AG04450 (cell line): ENCODE measurements around the gene REV1. TPM values are rescaled to one million over a fixed set of nuclear protein-coding genes. Genes with fewer than 3 reads are reported as not detected.
"Not testable (repeated sequence)": the region's sequence is repeated elsewhere in the genome, so short reads cannot be mapped to it uniquely, and the experiment has no call there.

Source experiments
- CTCF ChIA-PET: fragments of 300-600, 350-600 bp; formaldehyde crosslinking; extraction: SDS; loops from one replicate; lab custom pipeline; 2022; ENCODE audit warnings: antibody characterized with exemption, inconsistent platforms; lab: Charles Lee
- POLR2A ChIA-PET: fragments of 350-600 bp; formaldehyde crosslinking; extraction: SDS; loops from one replicate; lab custom pipeline; 2021; ENCODE audit warnings: antibody characterized with exemption, inconsistent platforms; lab: Yijun Ruan, JAX
- DNase-seq: peaks from one replicate; pipeline ENCODE4 v3.0.0-alpha.2; 2011; ENCODE audit warnings: low read depth, low spot score
- H3K27ac ChIP-seq: one replicate; pipeline ENCODE4 v1.5.1; 2012; ENCODE audit warnings: low read depth, low read length, control low read depth
- H3K27me3 ChIP-seq: one replicate; pipeline ENCODE4 v1.6.0; 2012; ENCODE audit warnings: low read length; ENCODE audit not compliant: control insufficient read depth, insufficient read depth
- H3K4me3 ChIP-seq: 2 replicates; pipeline ENCODE4 v1.5.1; 2011; ENCODE audit warnings: mild to moderate bottlenecking, low read depth, low read length, control low read depth
- H3K9me3 ChIP-seq: 2 replicates; pipeline ENCODE4 v1.5.1; 2012; ENCODE audit warnings: low read length; ENCODE audit not compliant: control insufficient read depth, insufficient read depth
- polyA plus RNA-seq: library from polyadenylated mRNA; depleted of rRNA; stranded (reverse); fragments of >200 nt; gene quantifications from 2 replicates; pipeline ENCODE4 v1.2.3, GENCODE V29; 2011
- TF ChIP-seq, protein P1 (sequence below): IDR thresholded peaks from 2 replicates; pipeline ENCODE4 v1.5.1; 2011; ENCODE audit warnings: low read depth, low read length, control low read depth, inconsistent platforms

The REV1 gene
- polyA plus RNA-seq, 1 experiment: 26.4 TPM

- POLR2A ChIA-PET: no interaction called here
- TF ChIP-seq, protein P1, sequence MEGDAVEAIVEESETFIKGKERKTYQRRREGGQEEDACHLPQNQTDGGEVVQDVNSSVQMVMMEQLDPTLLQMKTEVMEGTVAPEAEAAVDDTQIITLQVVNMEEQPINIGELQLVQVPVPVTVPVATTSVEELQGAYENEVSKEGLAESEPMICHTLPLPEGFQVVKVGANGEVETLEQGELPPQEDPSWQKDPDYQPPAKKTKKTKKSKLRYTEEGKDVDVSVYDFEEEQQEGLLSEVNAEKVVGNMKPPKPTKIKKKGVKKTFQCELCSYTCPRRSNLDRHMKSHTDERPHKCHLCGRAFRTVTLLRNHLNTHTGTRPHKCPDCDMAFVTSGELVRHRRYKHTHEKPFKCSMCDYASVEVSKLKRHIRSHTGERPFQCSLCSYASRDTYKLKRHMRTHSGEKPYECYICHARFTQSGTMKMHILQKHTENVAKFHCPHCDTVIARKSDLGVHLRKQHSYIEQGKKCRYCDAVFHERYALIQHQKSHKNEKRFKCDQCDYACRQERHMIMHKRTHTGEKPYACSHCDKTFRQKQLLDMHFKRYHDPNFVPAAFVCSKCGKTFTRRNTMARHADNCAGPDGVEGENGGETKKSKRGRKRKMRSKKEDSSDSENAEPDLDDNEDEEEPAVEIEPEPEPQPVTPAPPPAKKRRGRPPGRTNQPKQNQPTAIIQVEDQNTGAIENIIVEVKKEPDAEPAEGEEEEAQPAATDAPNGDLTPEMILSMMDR: no peak
- Histone ChIP-seq H3K27ac (no peak overlapping the region), H3K27me3 (no peaks in the 10 kb centered on the region), H3K9me3 (no peaks in the 10 kb centered on the region), H3K4me3 (no peak overlapping the region)
- CTCF ChIA-PET: interaction anchor here (1.0 kb wide), 1 partner anchor 16 kb away, joined by 4 read pairs; the partner anchor contains the start of gene REV1
- no peak for DNase-seq
These were observed 16.2 kb downstream of the REV1 start for GRCh38 chr2:99473518-99474083.

- POLR2A ChIA-PET: no interaction called here
These were observed 17.2 kb downstream of the REV1 start for GRCh38 chr2:99472600-99472960.

GRCh38 chr2:99471654-99472599, 17.9 kb downstream of the REV1 start:
- POLR2A ChIA-PET: no interaction called here
- CTCF ChIA-PET: interaction anchor here (0.6 kb wide), 2 partner anchors 10 to 16 kb away, joined by 3 read pairs; no protein-coding TSS in a partner anchor
- no peak for DNase-seq
- TF ChIP-seq, protein P1: no peak
- Histone ChIP-seq H3K4me3 (no peak overlapping the region), H3K9me3 (no peaks in the 10 kb centered on the region), H3K27ac (no peak overlapping the region), H3K27me3 (no peaks in the 10 kb centered on the region)

More at GRCh38 chr2:99472600-99472960, 17.2 kb downstream of the REV1 start:
- CTCF ChIA-PET: no interaction called here
- TF ChIP-seq, protein P1: no peak
- Histone ChIP-seq H3K4me3 (no peak overlapping the region), H3K9me3 (no peaks in the 10 kb centered on the region), H3K27ac (no peak overlapping the region), H3K27me3 (no peaks in the 10 kb centered on the region)
- DNase-seq: no peak

DNA sequence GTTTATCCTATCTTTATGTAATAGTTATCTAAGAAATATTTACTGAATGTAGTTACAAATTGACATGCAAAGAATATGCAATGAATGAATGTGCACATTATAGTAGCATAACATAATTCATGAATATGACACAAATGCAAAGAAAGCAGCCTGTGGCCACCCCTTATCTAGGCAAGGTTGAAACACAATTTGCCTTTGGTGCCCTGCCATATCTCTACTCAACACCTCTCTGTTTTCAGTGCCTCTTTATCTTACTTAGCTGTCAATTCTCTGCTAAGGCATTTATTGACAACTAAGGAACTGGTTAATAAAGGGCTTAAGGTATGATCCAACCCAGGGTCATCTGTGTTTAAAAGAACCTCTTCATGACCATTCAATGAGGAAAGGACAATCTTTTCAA, 18.9 kb downstream of the REV1 start:
- no peak for DNase-seq
- no peak overlapping the region for H3K4me3 ChIP-seq
- POLR2A ChIA-PET: no interaction called here
- H3K27me3 ChIP-seq: no peaks in the 10 kb centered on the region
- CTCF ChIA-PET: no interaction called here
- TF ChIP-seq, protein P1: no peak
- H3K9me3 ChIP-seq: no peaks in the 10 kb centered on the region
- H3K27ac ChIP-seq: no peak overlapping the region

DNA sequence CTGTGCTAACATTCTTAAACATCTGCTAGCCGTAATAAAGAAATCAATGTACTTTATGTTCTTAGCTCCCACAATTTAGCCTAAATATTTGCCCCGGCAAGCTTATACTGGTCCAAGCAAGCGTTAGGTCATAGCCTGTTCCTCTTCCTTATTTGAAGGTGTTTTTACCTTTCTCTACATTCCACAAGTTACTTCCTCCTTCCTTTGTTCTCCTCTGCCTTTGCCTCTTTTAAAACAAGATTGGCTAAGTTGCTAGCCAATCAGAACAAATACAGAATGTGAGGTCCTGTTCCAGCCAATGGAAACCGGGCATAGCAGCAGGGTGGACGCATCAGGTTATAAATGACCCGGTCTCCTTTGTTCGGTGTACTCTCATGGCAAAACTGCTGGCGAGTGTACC, 19.4 kb downstream of the REV1 start:
- H3K27me3 ChIP-seq, H3K4me3 ChIP-seq, POLR2A ChIA-PET, CTCF ChIA-PET, H3K27ac ChIP-seq, H3K9me3 ChIP-seq, DNase-seq: not testable (repeated sequence)
